ENCODE data around the gene ESYT2. TPM values are rescaled to one million over a fixed set of nuclear protein-coding genes. Genes with fewer than 3 reads are reported as not detected.

ESYT2 gene
- total RNA-seq, 4 donors from 2014 or later = 68.3 to 95.8 (median 82.6) TPM

DNA sequence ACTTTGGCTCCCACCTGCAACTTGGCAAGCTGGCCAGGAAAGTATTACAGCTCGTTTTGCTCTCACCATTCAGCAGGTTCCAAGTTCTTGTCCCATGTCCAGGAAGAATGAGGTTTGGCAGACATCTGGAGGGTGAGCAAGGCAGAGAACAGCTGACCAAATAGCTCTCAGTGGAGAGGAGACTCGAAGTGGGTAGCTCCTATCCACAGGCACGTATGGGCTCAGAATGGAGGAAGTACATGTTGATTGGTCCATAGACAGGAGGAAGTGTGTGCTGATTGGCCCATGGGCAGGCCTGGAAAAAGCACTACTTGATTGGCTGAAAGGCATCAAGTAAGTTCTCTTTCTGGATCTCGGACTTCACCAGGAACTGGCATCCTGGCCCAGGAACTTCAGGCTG is 121.7 kb downstream of the ESYT2 start:
- Histone ChIP-seq H3K4me3 (no peak overlapping the region), H3K27me3 (no peaks in the 10 kb centered on the region), H3K9me3 (no peaks in the 10 kb centered on the region), H3K36me3 (no peaks in the 10 kb centered on the region), H3K4me1 (peaks cover 14% of the 10 kb centered on the region), H3K27ac (no peak overlapping the region)
- TF ChIP-seq CTCF (IDR thresholded peaks at IDR 0.05) (no peak), POLR2A (IDR thresholded peaks at IDR 0.05) (no peak), POLR2AphosphoS5 (IDR thresholded peaks at IDR 0.05) (no peak)
- no peak for DNase-seq (ENCODE audit: low spot score in 2 of 2)
- 38% methylated on average over 3 of the region's 4 CpGs for WGBS

DNA sequence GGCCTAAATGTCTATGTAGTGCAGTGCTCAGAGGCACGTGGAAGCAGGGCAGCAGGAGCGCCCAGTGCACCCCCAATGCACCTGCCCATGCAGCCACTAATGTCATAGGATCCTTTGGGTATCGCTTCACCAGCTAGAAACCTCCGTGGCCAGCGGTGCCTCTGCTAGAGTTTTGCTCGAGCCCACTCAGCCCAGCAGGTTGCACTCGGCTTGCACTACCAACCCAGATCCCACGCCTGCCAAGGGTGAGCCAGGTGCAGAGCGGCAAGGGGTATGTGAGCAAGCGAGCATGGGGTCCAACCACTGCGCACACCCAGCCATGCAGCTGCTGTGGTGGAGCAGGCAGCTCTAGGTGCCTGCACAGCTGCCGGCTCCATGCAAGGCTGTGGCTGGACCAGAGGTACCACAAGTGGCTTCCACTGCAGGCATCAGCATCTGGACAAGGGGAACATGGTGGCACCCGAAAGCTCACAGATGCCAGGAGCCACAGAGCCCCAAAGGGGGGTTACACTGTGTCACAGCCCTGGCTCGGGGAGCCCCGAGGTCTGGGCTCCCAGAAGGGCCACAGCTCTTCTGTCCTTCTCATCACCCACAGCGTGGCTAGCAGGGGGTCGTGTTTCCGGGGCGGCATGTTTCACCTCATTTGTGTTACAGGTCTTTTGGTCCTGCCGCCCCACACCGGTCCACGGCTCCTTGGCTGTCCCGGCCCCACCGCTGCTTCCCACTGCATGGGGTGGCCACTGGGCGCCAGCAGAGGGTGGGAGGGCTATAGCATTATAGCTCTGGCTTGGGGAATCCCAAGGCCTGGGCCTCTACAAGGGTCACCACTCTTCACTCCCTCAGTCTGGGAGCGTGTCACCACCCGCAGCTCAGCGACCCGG is 122.4 kb downstream of the ESYT2 start:
- 94% methylated on average over 18 of the region's 29 CpGs for WGBS
- no peak for TF ChIP-seq CTCF (IDR thresholded peaks at IDR 0.05)
- no peak for TF ChIP-seq POLR2A (IDR thresholded peaks at IDR 0.05)
- no peak for TF ChIP-seq EP300 (IDR thresholded peaks at IDR 0.05)
- TF ChIP-seq POLR2AphosphoS5 (IDR thresholded peaks at IDR 0.05) = no peak
- H3K4me3 ChIP-seq = no peak overlapping the region

GRCh38 chr7:158706273-158706704 is 123.0 kb downstream of the ESYT2 start:
- Histone ChIP-seq H3K27me3 (no peaks in the 10 kb centered on the region), H3K27ac (no peak overlapping the region), H3K9me3 (no peaks in the 10 kb centered on the region), H3K4me1 (peaks cover 14% of the 10 kb centered on the region), H3K4me3 (no peak overlapping the region), H3K36me3 (no peaks in the 10 kb centered on the region)
- WGBS = 74% methylated on average over 5 of the region's 5 CpGs
- DNase-seq (ENCODE audit: low spot score in 2 of 2) = no peak
- TF ChIP-seq CTCF (IDR thresholded peaks at IDR 0.05) (no peak), EP300 (IDR thresholded peaks at IDR 0.05) (no peak), POLR2A (IDR thresholded peaks at IDR 0.05) (no peak), POLR2AphosphoS5 (IDR thresholded peaks at IDR 0.05) (no peak)

More for the DNA sequence above, 122.4 kb downstream of the ESYT2 start:
- Histone ChIP-seq H3K27ac (no peak overlapping the region), H3K36me3 (no peaks in the 10 kb centered on the region), H3K27me3 (no peaks in the 10 kb centered on the region), H3K9me3 (no peaks in the 10 kb centered on the region), H3K4me1 (peaks cover 14% of the 10 kb centered on the region)
- DNase-seq (ENCODE audit: low spot score in 2 of 2) = no peak

DNA sequence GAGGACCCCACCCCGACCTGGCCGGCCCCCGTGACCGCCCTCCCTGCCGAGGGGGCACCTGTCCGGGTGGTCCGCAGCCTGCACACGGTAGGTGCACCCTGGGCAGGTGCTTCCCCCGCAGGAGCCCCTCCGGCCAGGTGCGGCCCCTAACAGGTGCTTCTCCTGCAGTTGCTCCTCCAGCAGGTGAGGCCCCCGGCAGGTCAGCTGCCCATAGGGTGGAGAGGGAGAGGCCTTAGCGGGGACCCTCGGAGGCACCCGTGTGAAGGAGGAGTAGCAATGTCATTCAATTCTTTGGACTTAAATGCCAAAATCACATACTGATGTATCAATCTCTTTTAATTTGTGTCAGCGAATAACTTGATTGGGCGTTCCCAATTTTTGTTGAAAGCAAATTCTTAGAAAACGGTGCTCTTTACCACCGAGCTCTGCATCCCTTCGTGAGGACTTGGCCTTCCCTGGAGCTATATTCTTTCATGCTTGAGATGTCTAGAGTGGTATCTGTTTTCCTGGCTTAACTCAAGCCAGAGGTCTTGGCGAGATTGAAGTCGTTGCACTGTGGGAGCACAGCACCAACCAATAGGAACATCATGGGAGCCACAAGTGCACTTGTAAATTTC is 124.0 kb downstream of the ESYT2 start:
- H3K4me3 ChIP-seq = peak overlapping the region; percentile 85
- H3K27ac ChIP-seq = peak overlapping the region; percentile 87
- H3K27me3 ChIP-seq = no peaks in the 10 kb centered on the region
- no peak for DNase-seq (ENCODE audit: low spot score in 2 of 2)
- H3K4me1 ChIP-seq = peaks cover 14% of the 10 kb centered on the region
- no peaks in the 10 kb centered on the region for H3K36me3 ChIP-seq
- TF ChIP-seq POLR2A (IDR thresholded peaks at IDR 0.05) = no peak
- TF ChIP-seq POLR2AphosphoS5 (IDR thresholded peaks at IDR 0.05) = no peak
- TF ChIP-seq EP300 (IDR thresholded peaks at IDR 0.05) = no peak
- TF ChIP-seq CTCF (IDR thresholded peaks at IDR 0.05) = no peak
- WGBS = 11% methylated on average over 10 of the region's 22 CpGs
- no peaks in the 10 kb centered on the region for H3K9me3 ChIP-seq
